KMS-11 (cell line): ENCODE data around the gene SLC19A1.
A peak's percentile ranks its signal among the peaks of the same experiment; 100 is the strongest.

ENCODE experiments used
- H2AFZ ChIP-seq: fragments of 200-600 bp; sonication (generic); 2 replicates; pipeline ENCODE4 v1.6.1; 2016; ENCODE audit warnings: antibody characterized with exemption, mixed run types, low read depth
- H3K27ac ChIP-seq: fragments of 200-600 bp; sonication (generic); 2 replicates; pipeline ENCODE4 v1.6.1; 2016; ENCODE audit warnings: mild to moderate bottlenecking, mixed run types
- H3K27me3 ChIP-seq: fragments of 200-600 bp; sonication (generic); 2 replicates; pipeline ENCODE4 v1.6.1; 2017; ENCODE audit warnings: mild to moderate bottlenecking, low read depth, mixed run types, moderate library complexity; ENCODE audit not compliant: insufficient read depth
- H3K36me3 ChIP-seq: fragments of 200-600 bp; sonication (generic); 2 replicates; pipeline ENCODE4 v1.6.1; 2017; ENCODE audit warnings: mild to moderate bottlenecking, mixed run types; ENCODE audit not compliant: insufficient read depth
- H3K4me1 ChIP-seq: fragments of 200-600 bp; sonication (generic); 2 replicates; pipeline ENCODE4 v1.6.1; 2016; ENCODE audit warnings: mild to moderate bottlenecking, low read depth, mixed run types; ENCODE audit not compliant: poor library complexity, severe bottlenecking
- H3K4me2 ChIP-seq: fragments of 200-600 bp; sonication (generic); 2 replicates; pipeline ENCODE4 v1.7.0; 2016; ENCODE audit warnings: mild to moderate bottlenecking, mixed run types
- H3K4me3 ChIP-seq: fragments of 200-600 bp; sonication (generic); IDR thresholded peaks from 2 replicates; pipeline ENCODE4 v1.6.1; 2017; ENCODE audit warnings: low read depth, low read length, mixed read lengths; ENCODE audit not compliant: insufficient read depth
- H3K79me2 ChIP-seq: fragments of 200-600 bp; sonication (generic); 2 replicates; pipeline ENCODE4 v1.6.1; 2016; ENCODE audit warnings: low read depth, mixed run types; ENCODE audit not compliant: insufficient read depth
- H3K9ac ChIP-seq: fragments of 200-600 bp; sonication (generic); 2 replicates; pipeline ENCODE4 v1.6.1; 2016; ENCODE audit warnings: mild to moderate bottlenecking, mixed run types
- H4K20me1 ChIP-seq: fragments of 200-600 bp; sonication (generic); 2 replicates; pipeline ENCODE4 v1.6.1; 2016; ENCODE audit warnings: mild to moderate bottlenecking, mixed run types; ENCODE audit not compliant: insufficient read depth
- CTCF ChIP-seq: fragments of 200-600 bp; sonication (generic); conservative IDR thresholded peaks from 2 replicates; pipeline ENCODE4 v1.6.1; 2017; ENCODE audit warnings: low read depth, mild to moderate bottlenecking, antibody characterized with exemption, low read length, moderate library complexity, mixed read lengths

Gene SLC19A1

GRCh38 chr21:45478115-45478801 is 64.0 kb downstream of the SLC19A1 start:
- Histone ChIP-seq H3K27ac (no peak overlapping the region), H3K9ac (no peak overlapping the region), H3K79me2 (no peaks in the 10 kb centered on the region), H3K4me1 (no peaks in the 10 kb centered on the region), H3K36me3 (no peaks in the 10 kb centered on the region), H4K20me1 (no peaks in the 10 kb centered on the region), H3K27me3 (peaks cover 42% of the 10 kb centered on the region; the same call in 1 of the 2 replicates), H3K4me3 (no peak overlapping the region), H3K4me2 (no peak overlapping the region; the same call in 1 of the 2 replicates), H2AFZ (peak overlapping the region; percentile 38)
- TF ChIP-seq CTCF, result peak; percentile 62

GRCh38 chr21:45477176-45478114 is 64.8 kb downstream of the SLC19A1 start:
- H3K4me1 ChIP-seq, result no peaks in the 10 kb centered on the region
- 0 out of 2 replicates have a peak overlapping the region, but pooled peaks have one; percentile 38 for H2AFZ ChIP-seq
- no peak overlapping the region for H3K9ac ChIP-seq
- H3K4me3 ChIP-seq, result no peak overlapping the region
- no peaks in the 10 kb centered on the region for H3K36me3 ChIP-seq
- H3K27ac ChIP-seq, result no peak overlapping the region
- H3K27me3 ChIP-seq, result peaks cover 43% of the 10 kb centered on the region; the same call in 1 of the 2 replicates
- H4K20me1 ChIP-seq, result no peaks in the 10 kb centered on the region
- H3K4me2 ChIP-seq, result no peak overlapping the region
- no peak for TF ChIP-seq CTCF
- no peaks in the 10 kb centered on the region for H3K79me2 ChIP-seq

GRCh38 chr21:45476582-45476981 is 65.7 kb downstream of the SLC19A1 start:
- no peak overlapping the region for H3K27ac ChIP-seq
- H3K4me1 ChIP-seq, result no peaks in the 10 kb centered on the region
- H3K27me3 ChIP-seq, result peaks cover 36% of the 10 kb centered on the region; the same call in 1 of the 2 replicates
- H3K4me2 ChIP-seq, result no peak overlapping the region
- no peaks in the 10 kb centered on the region for H3K79me2 ChIP-seq
- TF ChIP-seq CTCF, result no peak
- no peaks in the 10 kb centered on the region for H3K36me3 ChIP-seq
- no peaks in the 10 kb centered on the region for H4K20me1 ChIP-seq
- no peak overlapping the region for H3K4me3 ChIP-seq
- no peak overlapping the region for H2AFZ ChIP-seq
- no peak overlapping the region for H3K9ac ChIP-seq

- Histone ChIP-seq H3K4me1 (no peaks in the 10 kb centered on the region), H3K4me2 (no peak overlapping the region), H3K27me3 (peaks cover 37% of the 10 kb centered on the region; the same call in 1 of the 2 replicates), H4K20me1 (no peaks in the 10 kb centered on the region), H3K27ac (no peak overlapping the region), H3K4me3 (no peak overlapping the region), H3K36me3 (no peaks in the 10 kb centered on the region), H3K79me2 (no peaks in the 10 kb centered on the region), H2AFZ (no peak overlapping the region), H3K9ac (no peak overlapping the region)
- no peak for TF ChIP-seq CTCF
Observed at GRCh38 chr21:45475797-45476570, 66.3 kb downstream of the SLC19A1 start.
